Spleen (tissue), 7 donors: ENCODE measurements around the gene PTPRN2.

Experiments used
- POLR2AphosphoS5 ChIP-seq, 3 donors: sonication (generic); formaldehyde crosslinking; IDR thresholded peaks; one replicate each; pipeline ENCODE4 v1.5.1; 2017; ENCODE audit warnings: antibody characterized with exemption in 3 of 3
- TF ChIP-seq, protein P1 (sequence below), 11 experiments: fragments of 200-600 bp in 7 of 11; fragments of 450-650 bp in 4 of 11; sonication (generic) in 4 of 11; IDR thresholded peaks in 8 of 11; conservative IDR thresholded peaks in 3 of 11; 1 replicate in 7 of 11; 2 replicates in 4 of 11; pipeline versions ENCODE4 v1.4.0 to v1.8.0; 2016 to 2021; ENCODE audit warnings: antibody characterized with exemption in 11 of 11, inconsistent platforms in 4 of 11, mild to moderate bottlenecking in 1 of 11
- donor health status: DM: no; HTN: no; CAD: no; lungs with moderate emphysema.
- donor health status: DM: no; HTN: no; CAD: no.
- donor health status: DM: no; HTN: no; CAD: no.

DNA sequence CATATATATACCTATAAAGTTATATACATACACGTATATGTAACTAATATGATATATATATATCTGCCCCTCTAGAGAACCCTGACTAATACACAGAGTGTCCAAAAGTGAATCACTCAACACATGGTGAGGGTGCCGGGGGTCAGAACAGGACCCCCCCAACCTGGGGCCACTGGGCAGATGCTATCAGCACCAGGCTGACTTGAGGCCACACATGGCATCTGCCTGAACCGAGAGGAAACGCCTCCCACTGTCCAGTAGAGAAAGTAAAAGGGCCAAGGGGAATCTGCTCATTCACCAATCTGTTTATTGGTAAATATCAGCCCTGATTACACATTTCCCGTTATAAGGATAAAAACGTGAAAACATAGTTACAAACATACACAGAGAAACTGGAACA is 218.3 kb downstream of the PTPRN2 start:
- TF ChIP-seq POLR2AphosphoS5 (IDR thresholded peaks at IDR 0.05) = no peak
- TF ChIP-seq, protein P1, sequence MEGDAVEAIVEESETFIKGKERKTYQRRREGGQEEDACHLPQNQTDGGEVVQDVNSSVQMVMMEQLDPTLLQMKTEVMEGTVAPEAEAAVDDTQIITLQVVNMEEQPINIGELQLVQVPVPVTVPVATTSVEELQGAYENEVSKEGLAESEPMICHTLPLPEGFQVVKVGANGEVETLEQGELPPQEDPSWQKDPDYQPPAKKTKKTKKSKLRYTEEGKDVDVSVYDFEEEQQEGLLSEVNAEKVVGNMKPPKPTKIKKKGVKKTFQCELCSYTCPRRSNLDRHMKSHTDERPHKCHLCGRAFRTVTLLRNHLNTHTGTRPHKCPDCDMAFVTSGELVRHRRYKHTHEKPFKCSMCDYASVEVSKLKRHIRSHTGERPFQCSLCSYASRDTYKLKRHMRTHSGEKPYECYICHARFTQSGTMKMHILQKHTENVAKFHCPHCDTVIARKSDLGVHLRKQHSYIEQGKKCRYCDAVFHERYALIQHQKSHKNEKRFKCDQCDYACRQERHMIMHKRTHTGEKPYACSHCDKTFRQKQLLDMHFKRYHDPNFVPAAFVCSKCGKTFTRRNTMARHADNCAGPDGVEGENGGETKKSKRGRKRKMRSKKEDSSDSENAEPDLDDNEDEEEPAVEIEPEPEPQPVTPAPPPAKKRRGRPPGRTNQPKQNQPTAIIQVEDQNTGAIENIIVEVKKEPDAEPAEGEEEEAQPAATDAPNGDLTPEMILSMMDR (IDR thresholded peaks at IDR 0.05 in 8 of 11, conservative IDR thresholded peaks at IDR 0.05 in 3 of 11) = no peak
